BE2C (cell line): Measurements from ENCODE around the gene CCND2.

Source experiments
- DNase-seq: peaks from one replicate; pipeline ENCODE4 v3.0.0-alpha.2; 2020
- H3K27me3 ChIP-seq: fragments of 250-450 bp; sonication (Bioruptor Pico); 2 replicates; pipeline ENCODE4 v1.5.1; 2020; ENCODE audit warnings: mild to moderate bottlenecking
- H3K36me3 ChIP-seq: fragments of 250-450 bp; sonication (Bioruptor Pico); 2 replicates; pipeline ENCODE4 v1.5.1; 2020; ENCODE audit warnings: mild to moderate bottlenecking
- H3K4me1 ChIP-seq: fragments of 250-450 bp; sonication (Bioruptor Pico); 2 replicates; pipeline ENCODE4 v1.5.1; 2020
- H3K4me3 ChIP-seq: 2 replicates; pipeline ENCODE4 v1.5.1; 2011; ENCODE audit warnings: low read depth, low read length
- H3K9me3 ChIP-seq: fragments of 250-450 bp; sonication (Bioruptor Pico); 2 replicates; pipeline ENCODE4 v1.5.1; 2020
- CTCF ChIP-seq: IDR thresholded peaks from 2 replicates; pipeline ENCODE4 v1.5.1; 2012; ENCODE audit warnings: mild to moderate bottlenecking, low read depth, low read length

CCND2 gene

GRCh38 chr12:4285070-4285469 lies 11.5 kb downstream of the CCND2 start:
- H3K4me3 ChIP-seq: no peak overlapping the region
- H3K4me1 ChIP-seq: no peaks in the 10 kb centered on the region
- no peaks in the 10 kb centered on the region for H3K36me3 ChIP-seq
- DNase-seq: no peak
- H3K9me3 ChIP-seq: no peaks in the 10 kb centered on the region
- peaks cover 79% of the 10 kb centered on the region for H3K27me3 ChIP-seq
- no peak for TF ChIP-seq CTCF

GRCh38 chr12:4286228-4286627 lies 12.7 kb downstream of the CCND2 start:
- Histone ChIP-seq H3K36me3 (no peaks in the 10 kb centered on the region), H3K4me1 (no peaks in the 10 kb centered on the region)

GRCh38 chr12:4286771-4287317 lies 13.3 kb downstream of the CCND2 start:
- DNase-seq: no peak
- Histone ChIP-seq H3K9me3 (no peaks in the 10 kb centered on the region), H3K4me1 (no peaks in the 10 kb centered on the region), H3K36me3 (no peaks in the 10 kb centered on the region), H3K4me3 (no peak overlapping the region), H3K27me3 (peaks cover 94% of the 10 kb centered on the region)
- no peak for TF ChIP-seq CTCF

More at GRCh38 chr12:4286228-4286627, 12.7 kb downstream of the CCND2 start:
- TF ChIP-seq CTCF: no peak
- Histone ChIP-seq H3K9me3 (no peaks in the 10 kb centered on the region), H3K27me3 (peaks cover 88% of the 10 kb centered on the region), H3K4me3 (no peak overlapping the region)
- no peak for DNase-seq

- no peak overlapping the region for H3K4me3 ChIP-seq
- H3K9me3 ChIP-seq: no peaks in the 10 kb centered on the region
- TF ChIP-seq CTCF: no peak
- DNase-seq: no peak
- no peaks in the 10 kb centered on the region for H3K4me1 ChIP-seq
- H3K36me3 ChIP-seq: no peaks in the 10 kb centered on the region
- H3K27me3 ChIP-seq: peaks cover 95% of the 10 kb centered on the region
Observed at GRCh38 chr12:4287325-4288211, 14.0 kb downstream of the CCND2 start.

GRCh38 chr12:4288296-4289131 lies 15.0 kb downstream of the CCND2 start:
- H3K9me3 ChIP-seq: no peaks in the 10 kb centered on the region
- no peak for DNase-seq
- H3K4me3 ChIP-seq: no peak overlapping the region
- H3K27me3 ChIP-seq: peaks cover 95% of the 10 kb centered on the region
- no peaks in the 10 kb centered on the region for H3K4me1 ChIP-seq
- no peaks in the 10 kb centered on the region for H3K36me3 ChIP-seq
- TF ChIP-seq CTCF: no peak
